ENCODE measurements around the gene OR2H1. TPM values are rescaled to one million over a fixed set of nuclear protein-coding genes. Genes with fewer than 3 reads are reported as not detected.

Gene OR2H1
- polyA plus RNA-seq, 1 donor from 2014 or later, result not detected

- H3K9me3 ChIP-seq (ENCODE audit: low read length), result no peaks in the 10 kb centered on the region
- no peaks in the 10 kb centered on the region for H3K36me3 ChIP-seq (ENCODE audit: insufficient read depth, low read length)
- H3K27me3 ChIP-seq (ENCODE audit: insufficient read depth, low read depth, low read length), result no peaks in the 10 kb centered on the region
- no peaks in the 10 kb centered on the region for H3F3A ChIP-seq (ENCODE audit: insufficient read depth, low read length, poor library complexity, severe bottlenecking)
- H3K27ac ChIP-seq (ENCODE audit: low read length), result no peak overlapping the region
- H4K20me1 ChIP-seq (ENCODE audit: insufficient read depth), result no peaks in the 10 kb centered on the region
- no peaks in the 10 kb centered on the region for H3K9me2 ChIP-seq (ENCODE audit: insufficient read depth, low read length)
- H2AFZ ChIP-seq (ENCODE audit: low read depth, low read length), result no peak overlapping the region
- H3K4me3 ChIP-seq (ENCODE audit: low read length), result no peak overlapping the region
- no peak overlapping the region for H3K4me2 ChIP-seq (ENCODE audit: low read length)
- no peak overlapping the region for H3K9ac ChIP-seq (ENCODE audit: low read length)
- TF ChIP-seq SMC3 (conservative IDR thresholded peaks at IDR 0.05; ENCODE audit: poor library complexity) (no peak), CTCF (IDR thresholded peaks at IDR 0.05; ENCODE audit: poor library complexity, severe bottlenecking) (no peak), REST (IDR thresholded peaks at IDR 0.05; ENCODE audit: borderline replicate concordance) (no peak), EP300 (conservative IDR thresholded peaks at IDR 0.05; ENCODE audit: poor library complexity, severe bottlenecking) (no peak), EZH2 (IDR thresholded peaks at IDR 0.05; ENCODE audit: borderline replicate concordance, insufficient read depth, low read length, poor library complexity, severe bottlenecking) (no peak), MXI1 (conservative IDR thresholded peaks at IDR 0.05; ENCODE audit: poor library complexity, severe bottlenecking) (no peak), POLR2AphosphoS5 (IDR thresholded peaks at IDR 0.05) (no peak), RAD21 (conservative IDR thresholded peaks at IDR 0.05) (no peak), TAF1 (IDR thresholded peaks at IDR 0.05; ENCODE audit: low read depth) (no peak)
- H3K79me2 ChIP-seq (replicated peaks; ENCODE audit: insufficient read depth, low read length), result no peaks in the 10 kb centered on the region
Observed at GRCh38 chr6:29419516-29419915, 37.4 kb upstream of the OR2H1 start.

- no peaks in the 10 kb centered on the region for H3K27me3 ChIP-seq (ENCODE audit: insufficient read depth, low read depth, low read length)
- no peak overlapping the region for H3K9ac ChIP-seq (ENCODE audit: low read length)
- no peaks in the 10 kb centered on the region for H3K9me3 ChIP-seq (ENCODE audit: low read length)
- H3K36me3 ChIP-seq (ENCODE audit: insufficient read depth, low read length), result no peaks in the 10 kb centered on the region
- no peak overlapping the region for H3K27ac ChIP-seq (ENCODE audit: low read length)
- H3K79me2 ChIP-seq (replicated peaks; ENCODE audit: insufficient read depth, low read length), result no peaks in the 10 kb centered on the region
- TF ChIP-seq SMC3 (conservative IDR thresholded peaks at IDR 0.05; ENCODE audit: poor library complexity), result no peak
- TF ChIP-seq REST (IDR thresholded peaks at IDR 0.05; ENCODE audit: borderline replicate concordance), result no peak
- no peak for TF ChIP-seq RAD21 (conservative IDR thresholded peaks at IDR 0.05)
- no peak overlapping the region for H3K4me3 ChIP-seq (ENCODE audit: low read length)
- no peaks in the 10 kb centered on the region for H4K20me1 ChIP-seq (ENCODE audit: insufficient read depth)
- no peaks in the 10 kb centered on the region for H3F3A ChIP-seq (ENCODE audit: insufficient read depth, low read length, poor library complexity, severe bottlenecking)
- no peak overlapping the region for H2AFZ ChIP-seq (ENCODE audit: low read depth, low read length)
- no peaks in the 10 kb centered on the region for H3K9me2 ChIP-seq (ENCODE audit: insufficient read depth, low read length)
- H3K4me2 ChIP-seq (ENCODE audit: low read length), result no peak overlapping the region
Observed at GRCh38 chr6:29424168-29424567, 32.8 kb upstream of the OR2H1 start.
